Subcutaneous adipose tissue (tissue), 4 donors: ENCODE data around the gene DOP1B. TPM values are rescaled to one million over a fixed set of nuclear protein-coding genes. Genes with fewer than 3 reads are reported as not detected.

ENCODE experiments used
- CTCF ChIP-seq: fragments of 450-650 bp; IDR thresholded peaks from one replicate; pipeline ENCODE4 v1.5.1; 2016; ENCODE audit warnings: low read depth, mild to moderate bottlenecking, control low read depth, antibody characterized with exemption, moderate library complexity
- total RNA-seq, 4 donors: library from RNA; depleted of rRNA; stranded (reverse); fragments of >200 nt; gene quantifications; one replicate each; pipeline ENCODE4 v1.1.0, GENCODE V29; 2016

DOP1B gene
- total RNA-seq, 4 donors from 2014 or later, result 8.3 to 31.1 (median 16.7) TPM

DNA sequence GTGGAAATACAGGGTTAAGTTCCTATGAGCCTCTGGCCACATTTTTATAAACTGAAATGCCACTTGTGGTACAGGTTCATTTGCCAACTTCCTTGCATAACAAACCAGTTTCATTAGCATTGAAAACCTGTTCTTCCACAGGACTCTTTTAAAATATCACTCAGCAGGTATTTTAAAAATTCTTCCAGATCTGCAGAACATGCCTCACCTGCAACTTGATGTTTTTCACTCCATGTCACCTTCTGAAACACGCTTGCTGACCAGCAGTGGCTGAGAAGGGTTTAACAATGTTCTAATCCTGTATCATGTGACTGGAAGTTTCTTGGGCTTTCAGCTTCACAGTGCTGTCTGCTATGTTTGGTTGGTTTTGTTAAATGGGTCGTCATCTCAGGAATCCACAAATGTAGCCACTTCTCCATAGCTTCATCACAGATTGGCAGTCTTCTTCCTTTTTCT, 39.3 kb upstream of the DOP1B start:
- TF ChIP-seq CTCF, result no peak

DNA sequence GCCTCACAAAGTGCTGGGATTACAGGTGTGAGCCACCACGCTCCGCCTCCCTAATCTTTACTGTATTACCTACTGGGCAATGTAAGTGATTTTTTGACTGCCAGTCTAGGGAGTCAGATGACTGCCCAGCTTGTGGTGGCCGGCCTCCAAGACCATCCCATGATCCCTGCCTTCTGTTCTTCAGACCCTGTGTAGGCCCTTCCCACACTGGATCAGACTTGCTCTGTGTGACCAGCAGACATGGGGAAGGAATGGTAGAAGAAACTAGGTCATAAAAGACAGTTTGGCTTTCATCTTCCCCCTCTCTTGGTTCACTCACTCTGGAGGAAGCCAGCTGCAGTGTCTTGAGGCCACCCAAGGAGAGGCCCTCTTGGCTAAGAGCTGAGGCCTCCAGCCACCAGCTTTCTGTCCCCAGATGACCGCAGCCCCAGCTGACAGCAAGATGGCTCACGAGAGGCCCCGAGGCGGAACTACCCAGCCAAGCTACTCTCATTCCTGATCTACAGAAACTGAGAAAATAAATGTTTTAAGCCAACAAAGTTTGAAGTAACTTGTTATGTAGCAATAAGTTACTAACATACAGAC, 36.2 kb upstream of the DOP1B start:
- TF ChIP-seq CTCF, result no peak

DNA sequence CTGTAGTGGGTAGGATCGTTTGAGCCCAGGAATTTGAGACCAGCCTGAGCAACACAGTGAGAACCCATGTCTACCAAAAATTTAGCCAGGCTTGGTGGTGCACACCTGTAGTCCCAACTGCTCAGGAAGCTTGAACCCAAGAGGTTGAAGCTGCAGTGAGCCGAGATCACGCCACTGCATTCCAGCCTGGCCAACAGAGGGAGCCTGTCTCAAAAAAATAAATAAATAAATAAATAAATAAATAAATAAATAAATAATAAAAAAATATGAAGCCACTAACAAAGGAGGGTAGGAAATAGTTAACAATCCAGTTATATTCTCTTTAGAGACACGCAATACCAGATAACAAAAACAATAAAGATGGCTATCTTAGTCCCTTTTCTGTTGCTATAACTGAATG, 33.6 kb upstream of the DOP1B start:
- no peak for TF ChIP-seq CTCF

DNA sequence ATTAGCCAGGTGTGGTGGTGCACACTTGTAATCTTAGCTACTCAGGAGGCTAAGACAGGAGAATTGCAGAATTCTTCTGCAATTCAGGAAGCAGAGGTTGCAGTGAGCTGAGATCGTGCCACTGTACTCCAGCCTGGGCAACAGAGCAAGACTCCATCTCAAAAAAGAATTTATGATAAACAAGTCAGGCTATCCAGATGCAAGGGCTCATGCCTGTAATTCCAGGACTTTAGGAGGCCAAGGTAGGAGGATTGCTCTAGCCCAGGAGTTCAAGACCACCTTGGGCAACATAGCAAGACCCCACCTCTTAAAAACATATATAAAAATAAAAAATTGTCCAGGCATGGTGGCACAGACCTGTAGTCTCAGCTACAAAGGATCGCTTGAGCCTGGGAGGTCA, 32.2 kb upstream of the DOP1B start:
- no peak for TF ChIP-seq CTCF

DNA sequence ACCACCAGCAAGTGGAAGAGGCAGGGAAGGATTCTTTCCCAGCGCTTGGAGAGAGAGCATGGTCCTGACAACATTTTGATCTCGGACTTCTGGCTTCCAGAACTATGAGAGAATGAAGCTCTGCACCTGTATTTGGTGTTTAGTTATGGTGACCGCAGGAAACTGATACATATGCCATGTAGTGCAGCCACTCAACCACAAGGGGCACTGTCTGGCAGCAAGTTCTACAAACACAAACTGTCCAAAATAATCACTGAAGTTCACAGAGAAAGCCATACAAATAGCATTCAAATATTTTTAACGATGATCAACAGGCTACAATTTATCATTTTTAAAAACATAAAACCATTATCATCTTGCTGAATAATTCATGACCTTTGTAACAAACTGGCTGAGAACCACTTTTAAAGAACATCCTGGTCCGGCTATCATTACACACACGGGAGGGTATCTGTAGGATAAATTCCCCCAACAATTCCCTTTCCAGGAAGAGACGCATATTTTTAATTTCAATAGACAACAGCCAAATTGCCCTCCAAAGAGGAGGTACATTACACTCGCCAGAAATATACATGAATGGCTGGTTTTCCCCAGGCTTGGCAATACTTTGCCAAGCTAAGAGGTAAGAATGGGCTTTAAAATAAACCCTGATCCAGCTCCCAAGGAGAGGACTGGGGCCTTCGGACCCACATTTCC, 31.0 kb upstream of the DOP1B start:
- TF ChIP-seq CTCF, result no peak

DNA sequence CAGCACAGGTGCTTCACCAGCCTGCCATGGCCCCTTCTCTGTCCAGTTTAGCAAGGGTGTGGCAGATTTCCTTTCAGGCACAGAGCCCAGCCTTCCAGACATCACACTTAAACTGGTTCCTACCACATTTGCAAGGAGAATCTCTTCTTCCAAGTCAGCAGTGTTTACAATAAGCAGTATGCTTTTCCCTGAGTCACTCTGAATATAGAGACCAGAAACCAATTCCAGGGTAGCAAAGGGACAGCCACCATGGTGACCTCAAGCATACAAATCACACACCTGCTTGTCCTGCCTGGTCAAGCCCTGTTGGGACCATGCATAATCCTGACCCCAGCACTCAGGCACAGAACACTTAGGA, 30.4 kb upstream of the DOP1B start:
- TF ChIP-seq CTCF, result no peak

- TF ChIP-seq CTCF, result no peak
Observed at GRCh38 chr21:36126621-36127110, 30.0 kb upstream of the DOP1B start.
